IPS-18a (cell line): Measurements from ENCODE around the gene HEG1.

Experiments
- H3K27ac ChIP-seq: one replicate; pipeline ENCODE4 v1.5.1; 2013; ENCODE audit warnings: low read length
- H3K27me3 ChIP-seq: one replicate; pipeline ENCODE4 v1.6.1; 2013; ENCODE audit warnings: mild to moderate bottlenecking, low read length; ENCODE audit not compliant: control insufficient read depth, insufficient read depth
- H3K36me3 ChIP-seq: one replicate; pipeline ENCODE4 v1.6.1; 2013; ENCODE audit warnings: low read depth, low read length; ENCODE audit not compliant: control insufficient read depth
- H3K4me1 ChIP-seq: one replicate; pipeline ENCODE4 v1.6.1; 2013; ENCODE audit warnings: low read depth, low read length; ENCODE audit not compliant: control insufficient read depth
- H3K4me3 ChIP-seq: one replicate; pipeline ENCODE4 v1.5.1; 2013; ENCODE audit warnings: low read length
- H3K9ac ChIP-seq: one replicate; pipeline ENCODE4 v1.6.1; 2013; ENCODE audit warnings: mild to moderate bottlenecking, low read length, moderate library complexity
- H3K9me3 ChIP-seq: one replicate; pipeline ENCODE4 v1.6.1; 2013; ENCODE audit warnings: low read depth, low read length; ENCODE audit not compliant: control insufficient read depth

HEG1 gene

DNA sequence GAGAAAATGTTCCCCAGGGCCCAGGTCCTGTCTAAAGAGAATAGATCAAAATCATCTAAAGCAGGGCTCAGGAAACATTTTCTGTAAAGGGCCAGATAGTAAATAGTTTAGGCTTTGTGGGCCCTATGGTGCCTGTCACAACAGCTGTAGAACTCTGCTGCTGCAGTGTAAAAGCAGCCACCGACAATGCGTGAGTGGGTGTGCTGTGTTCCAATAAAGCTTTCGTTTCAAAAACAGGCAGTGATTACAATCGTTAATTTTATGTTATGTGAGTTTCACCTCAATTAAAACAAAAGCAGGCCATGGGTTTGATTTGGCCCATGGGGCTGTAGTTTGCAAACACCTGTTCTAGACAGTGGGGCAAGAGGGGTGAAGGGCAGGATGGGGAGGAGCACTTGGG is 12.5 kb upstream of the HEG1 start:
- no peak overlapping the region for H3K27ac ChIP-seq

DNA sequence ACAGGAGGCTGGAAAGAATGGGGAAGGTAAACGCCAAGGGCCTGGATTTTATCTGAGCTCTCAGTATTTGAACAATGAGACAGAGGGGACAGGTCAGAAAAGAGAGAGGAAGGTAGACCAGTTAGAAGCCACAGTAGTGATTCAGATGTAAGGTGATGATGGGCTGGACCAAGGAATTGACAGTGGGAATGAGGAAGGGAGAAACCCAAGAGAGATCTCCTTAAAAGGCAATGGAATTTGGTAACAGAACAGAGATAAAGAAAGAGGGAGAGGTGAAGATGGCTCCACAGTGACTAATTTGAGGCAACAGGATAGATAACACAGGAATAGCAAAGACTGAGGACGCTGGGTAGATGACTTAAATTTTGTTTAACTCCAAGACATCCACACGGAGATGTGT is 11.4 kb upstream of the HEG1 start:
- H3K36me3 ChIP-seq = no peaks in the 10 kb centered on the region
- H3K4me1 ChIP-seq = peaks cover 3% of the 10 kb centered on the region
- H3K9me3 ChIP-seq = no peaks in the 10 kb centered on the region
- H3K27me3 ChIP-seq = no peaks in the 10 kb centered on the region
- no peak overlapping the region for H3K27ac ChIP-seq
- H3K9ac ChIP-seq = no peak overlapping the region
- no peak overlapping the region for H3K4me3 ChIP-seq

More for the DNA sequence above, 12.5 kb upstream of the HEG1 start:
- Histone ChIP-seq H3K27me3 (no peaks in the 10 kb centered on the region), H3K36me3 (no peaks in the 10 kb centered on the region), H3K4me1 (no peaks in the 10 kb centered on the region), H3K9ac (no peak overlapping the region), H3K9me3 (no peaks in the 10 kb centered on the region), H3K4me3 (no peak overlapping the region)

DNA sequence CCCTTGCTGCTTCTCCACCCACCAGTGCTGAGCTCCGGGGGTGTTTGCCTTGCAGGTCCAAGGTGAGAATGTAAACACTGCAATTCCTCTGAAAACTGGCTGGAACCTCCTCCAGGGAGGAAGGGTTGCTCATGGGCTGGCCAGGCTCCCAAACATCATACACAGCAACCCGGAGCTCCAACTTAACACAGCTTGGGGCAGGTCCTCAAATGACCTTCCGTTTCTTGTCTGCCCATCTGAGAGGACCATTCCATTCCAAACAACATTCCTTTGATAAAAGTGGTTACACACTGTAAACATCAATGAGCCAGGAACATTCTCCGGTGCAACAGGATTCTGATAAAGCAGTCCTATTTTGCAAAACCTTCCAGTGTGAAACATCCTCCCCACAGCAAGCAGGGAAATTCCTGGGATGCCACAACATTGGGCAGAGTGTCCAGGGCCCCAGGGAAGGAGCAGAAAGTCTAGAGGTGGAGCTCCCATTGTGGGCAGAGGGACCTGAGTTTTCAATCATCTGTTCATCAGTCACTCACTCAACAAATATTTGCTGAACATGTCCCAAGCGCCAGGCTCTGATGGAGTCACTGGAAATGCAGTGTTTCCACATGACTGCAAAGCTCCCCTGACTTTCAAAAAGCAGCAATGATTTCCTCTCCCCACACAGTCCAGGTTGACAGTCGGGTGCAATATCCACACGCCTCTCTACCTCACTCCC is 7.3 kb upstream of the HEG1 start:
- H3K27me3 ChIP-seq = peaks cover 6% of the 10 kb centered on the region
- H3K4me3 ChIP-seq = no peak overlapping the region
- no peaks in the 10 kb centered on the region for H3K9me3 ChIP-seq
- peaks cover 10% of the 10 kb centered on the region for H3K4me1 ChIP-seq
- no peaks in the 10 kb centered on the region for H3K36me3 ChIP-seq
- H3K9ac ChIP-seq = no peak overlapping the region
- H3K27ac ChIP-seq = no peak overlapping the region

DNA sequence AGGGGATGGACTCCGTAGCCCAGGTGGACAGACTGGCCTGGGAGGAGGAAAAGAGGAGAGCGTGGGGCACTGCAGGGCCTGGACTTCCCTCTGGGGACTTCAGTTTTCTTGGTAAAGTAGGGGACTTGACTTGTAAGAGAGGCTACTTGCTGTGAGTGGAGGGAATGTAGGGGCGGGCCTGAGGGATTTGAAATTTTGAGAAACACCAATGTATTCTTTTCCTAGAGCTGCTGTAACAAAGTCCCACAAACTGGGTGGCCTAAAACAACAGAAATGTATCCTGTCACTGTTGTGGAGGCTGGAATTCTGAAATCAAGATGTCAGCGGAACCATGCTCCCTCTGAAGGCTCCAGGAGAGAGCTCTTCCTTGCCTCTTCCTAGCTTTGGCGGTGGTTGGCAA is 5.8 kb upstream of the HEG1 start:
- Histone ChIP-seq H3K27ac (no peak overlapping the region), H3K4me3 (no peak overlapping the region), H3K9ac (no peak overlapping the region), H3K27me3 (peaks cover 20% of the 10 kb centered on the region), H3K4me1 (peaks cover 10% of the 10 kb centered on the region), H3K36me3 (no peaks in the 10 kb centered on the region), H3K9me3 (no peaks in the 10 kb centered on the region)

DNA sequence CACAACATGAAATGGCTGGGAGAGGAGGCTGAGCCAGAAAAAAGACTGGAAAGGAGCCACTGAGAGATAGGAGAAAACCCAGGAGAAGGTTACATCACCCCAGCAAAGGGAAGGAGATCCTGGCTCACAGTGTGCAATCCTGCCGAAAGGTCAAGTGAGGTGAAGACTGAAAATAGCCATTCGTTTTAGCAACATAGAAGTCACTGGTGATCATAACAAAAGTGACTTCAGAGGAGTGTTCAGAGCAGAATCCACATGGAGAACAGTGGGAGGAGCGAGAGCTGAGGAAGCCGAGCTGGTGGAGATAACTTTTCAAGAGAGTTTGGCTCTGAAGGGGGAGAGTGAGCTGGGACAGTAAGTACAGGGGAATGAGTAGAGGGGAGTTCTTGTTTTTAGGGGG is 5.4 kb upstream of the HEG1 start:
- Histone ChIP-seq H3K36me3 (no peaks in the 10 kb centered on the region), H3K9me3 (no peaks in the 10 kb centered on the region), H3K27ac (no peak overlapping the region), H3K27me3 (peaks cover 25% of the 10 kb centered on the region), H3K4me1 (peaks cover 13% of the 10 kb centered on the region), H3K9ac (no peak overlapping the region), H3K4me3 (no peak overlapping the region)

DNA sequence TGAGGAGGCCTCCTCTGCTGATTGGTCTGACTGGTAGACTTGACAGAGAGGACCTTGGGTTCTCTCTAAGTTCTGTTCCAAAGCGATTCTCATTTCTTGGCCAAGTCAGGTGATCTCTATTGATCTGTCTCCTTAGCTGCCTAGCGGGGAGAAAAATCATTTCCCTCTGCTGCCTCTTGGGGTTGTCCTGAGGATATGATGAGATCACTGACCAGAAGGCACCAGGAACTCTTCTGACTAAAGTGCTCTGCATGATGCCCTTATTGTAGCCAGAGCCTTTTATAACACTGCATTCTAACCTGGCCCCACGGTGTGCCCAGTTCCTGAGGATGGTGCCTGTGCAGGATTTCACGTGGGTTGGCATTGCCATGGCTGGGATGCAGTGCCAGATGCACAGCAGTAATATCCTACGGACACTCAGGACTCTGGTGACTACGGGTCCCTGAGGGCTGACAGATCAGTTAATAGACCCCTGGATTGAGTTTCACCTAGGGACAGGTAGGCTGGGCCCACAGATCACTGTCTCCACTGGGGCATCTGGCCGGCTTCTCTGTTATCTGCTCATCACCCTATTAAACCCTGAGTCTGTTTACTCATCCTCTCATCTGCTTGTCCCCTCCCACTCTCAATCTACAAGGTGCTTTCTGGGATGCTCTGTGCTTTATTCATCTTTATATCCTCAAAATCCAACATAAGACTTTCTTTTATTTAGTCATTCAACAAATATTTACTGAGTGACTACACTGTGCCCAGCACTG is 3.9 kb upstream of the HEG1 start:
- Histone ChIP-seq H3K36me3 (no peaks in the 10 kb centered on the region), H3K27ac (no peak overlapping the region), H3K27me3 (peaks cover 32% of the 10 kb centered on the region), H3K9me3 (no peaks in the 10 kb centered on the region), H3K4me1 (peaks cover 17% of the 10 kb centered on the region), H3K4me3 (no peak overlapping the region), H3K9ac (no peak overlapping the region)

DNA sequence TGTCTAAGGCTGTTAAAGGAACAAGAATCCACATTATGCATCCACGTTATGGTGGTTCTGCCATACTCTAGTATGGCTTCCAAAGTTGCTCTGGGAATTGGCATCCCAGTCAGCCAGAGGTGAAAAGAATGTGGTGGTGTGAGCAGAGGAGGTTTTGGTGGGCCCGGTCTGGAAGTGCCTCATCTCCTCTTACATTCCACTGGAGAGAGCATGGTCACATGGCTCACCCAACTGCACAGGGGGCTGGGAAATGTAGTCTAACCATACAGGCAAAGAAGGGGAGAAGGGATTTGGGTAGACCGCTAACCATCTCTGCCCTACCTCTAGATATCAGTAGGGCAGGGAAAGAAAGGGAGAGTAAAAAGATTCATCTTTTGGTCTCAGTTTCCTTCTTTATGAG is 3.2 kb upstream of the HEG1 start:
- Histone ChIP-seq H3K9me3 (no peaks in the 10 kb centered on the region), H3K27ac (no peak overlapping the region), H3K4me1 (peaks cover 24% of the 10 kb centered on the region), H3K4me3 (no peak overlapping the region), H3K27me3 (peaks cover 39% of the 10 kb centered on the region), H3K9ac (no peak overlapping the region), H3K36me3 (no peaks in the 10 kb centered on the region)

DNA sequence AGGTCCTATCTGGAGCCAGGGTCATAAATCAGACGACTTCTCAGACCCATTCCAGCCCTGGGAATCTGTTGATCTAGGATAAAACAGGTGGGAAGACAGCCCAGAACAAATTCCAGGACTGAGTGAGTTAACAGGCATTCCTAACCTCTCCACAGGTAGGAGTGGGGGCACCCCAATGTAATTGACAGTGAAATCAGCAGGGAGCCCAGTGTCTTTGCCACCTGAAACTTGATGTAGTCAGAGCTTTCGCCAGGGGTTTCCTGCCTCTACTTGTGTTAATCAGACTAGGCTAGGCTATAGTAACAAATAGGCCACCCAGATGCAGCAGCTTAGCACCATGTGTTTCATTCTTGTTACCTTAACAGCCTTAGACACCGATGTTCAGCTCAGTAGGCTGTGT is 2.7 kb upstream of the HEG1 start:
- no peaks in the 10 kb centered on the region for H3K9me3 ChIP-seq
- no peak overlapping the region for H3K9ac ChIP-seq
- peaks cover 29% of the 10 kb centered on the region for H3K4me1 ChIP-seq
- H3K4me3 ChIP-seq = no peak overlapping the region
- no peaks in the 10 kb centered on the region for H3K36me3 ChIP-seq
- H3K27me3 ChIP-seq = peaks cover 43% of the 10 kb centered on the region
- H3K27ac ChIP-seq = no peak overlapping the region

DNA sequence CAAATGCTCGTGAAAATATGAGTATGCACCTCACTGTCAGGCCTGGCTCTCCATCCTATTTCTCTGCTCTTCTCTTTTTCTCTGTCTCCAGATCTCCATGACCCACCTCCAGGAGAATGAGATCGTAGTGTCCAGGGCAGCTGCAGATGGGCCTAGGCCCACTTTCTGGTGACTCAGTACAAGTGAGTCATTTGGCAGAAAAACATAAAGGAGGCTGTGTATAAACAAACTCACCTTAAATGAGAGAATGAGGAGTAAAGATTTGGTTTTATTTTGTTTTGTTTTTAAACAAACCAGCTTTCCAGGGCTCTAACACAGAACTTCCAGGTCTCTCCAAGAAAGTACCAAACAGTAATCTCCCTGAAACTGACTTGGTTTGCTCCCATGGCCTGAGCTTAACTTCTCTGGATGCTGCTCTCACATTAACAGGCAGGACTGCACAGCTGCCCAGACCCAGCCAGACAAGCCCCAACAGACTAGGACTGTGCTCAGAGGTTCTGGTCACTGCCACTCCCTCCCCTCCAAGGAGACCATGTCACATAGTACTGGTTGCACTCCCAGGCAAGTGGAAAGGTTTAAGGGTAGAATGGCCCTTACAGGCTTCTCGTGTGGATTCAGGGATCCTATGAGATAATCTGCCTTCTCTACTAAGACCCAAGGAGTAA is 1.5 kb upstream of the HEG1 start:
- Histone ChIP-seq H3K9ac (no peak overlapping the region), H3K4me3 (no peak overlapping the region), H3K36me3 (no peaks in the 10 kb centered on the region), H3K27ac (no peak overlapping the region), H3K9me3 (no peaks in the 10 kb centered on the region), H3K4me1 (peaks cover 35% of the 10 kb centered on the region), H3K27me3 (peaks cover 50% of the 10 kb centered on the region)

DNA sequence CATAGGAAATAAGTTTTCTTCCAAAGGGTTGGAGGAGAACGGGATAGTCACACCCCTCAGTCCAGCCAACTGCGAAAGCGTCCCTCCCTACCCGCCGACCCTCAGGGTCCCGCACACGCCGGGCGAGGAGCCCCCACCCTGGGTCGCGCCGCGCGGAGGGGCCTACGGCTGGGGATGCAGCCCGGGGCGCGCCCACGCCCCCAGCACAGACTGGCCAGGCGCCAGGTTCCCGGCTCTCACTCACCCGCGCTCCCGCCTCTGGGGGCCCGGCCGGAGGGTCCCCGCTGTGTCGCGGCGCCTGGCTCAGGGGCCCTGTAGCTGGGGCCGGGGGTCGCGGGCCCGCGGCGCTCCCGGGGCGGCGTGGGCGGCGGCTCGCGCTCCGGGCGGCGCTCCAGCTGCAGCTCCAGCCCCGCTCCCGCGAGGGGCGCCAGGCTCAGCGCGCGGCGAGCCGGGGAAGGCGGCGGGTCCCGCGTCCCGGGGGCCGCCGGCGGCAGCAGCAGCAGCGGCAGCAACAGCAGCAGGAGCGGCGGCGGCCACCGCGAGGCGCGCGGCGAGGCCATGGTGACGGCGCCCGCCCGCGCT is 375 bp downstream of the HEG1 start:
- Histone ChIP-seq H3K9ac (peak overlapping the region; percentile 33), H3K9me3 (no peaks in the 10 kb centered on the region), H3K27ac (no peak overlapping the region), H3K27me3 (peaks cover 50% of the 10 kb centered on the region), H3K36me3 (no peaks in the 10 kb centered on the region), H3K4me3 (peak overlapping the region; percentile 80), H3K4me1 (peaks cover 54% of the 10 kb centered on the region)

DNA sequence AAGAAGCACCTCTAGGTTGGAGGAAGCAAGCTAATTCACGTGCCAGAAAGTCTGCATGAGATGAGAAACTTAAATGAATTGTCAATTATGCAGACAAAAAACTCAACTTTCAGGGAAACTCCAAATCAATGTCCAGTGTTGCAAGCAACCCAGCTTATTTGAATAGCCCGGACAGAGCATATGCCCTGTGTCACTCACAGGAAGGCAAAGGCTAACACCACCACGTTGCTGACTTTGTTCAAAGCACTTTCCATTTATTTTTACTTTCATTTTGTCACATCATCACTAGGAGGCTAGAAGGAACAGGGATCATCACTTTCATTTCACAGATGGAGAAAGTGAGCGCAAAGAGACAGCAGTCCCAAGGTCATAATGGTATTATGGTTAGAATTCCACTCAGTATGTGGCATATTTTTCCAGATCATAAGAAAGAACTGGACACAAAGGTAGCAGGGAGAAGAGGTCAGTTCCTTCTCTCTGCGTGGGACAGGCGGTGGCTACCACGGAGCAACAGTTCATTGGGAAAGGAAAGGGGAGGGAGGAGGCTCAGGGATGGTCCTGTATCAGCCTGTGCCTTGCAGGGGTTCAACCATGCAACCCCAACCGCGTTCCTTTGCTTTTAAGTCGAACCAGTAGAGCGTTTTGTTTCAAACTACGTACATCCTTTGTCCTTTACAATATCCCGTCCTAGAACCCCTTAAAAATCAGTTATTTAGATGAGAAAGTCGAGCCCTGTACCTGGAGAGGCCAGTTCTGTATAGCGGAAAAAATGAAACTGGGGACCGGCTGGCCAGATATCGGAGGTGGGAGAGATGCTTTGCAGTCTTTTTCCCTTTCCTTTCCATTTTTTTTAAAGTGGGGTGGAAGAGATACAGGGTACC is 1.1 kb downstream of the HEG1 start:
- Histone ChIP-seq H3K27me3 (peaks cover 50% of the 10 kb centered on the region), H3K9me3 (no peaks in the 10 kb centered on the region), H3K36me3 (no peaks in the 10 kb centered on the region), H3K4me3 (peak overlapping the region; percentile 80), H3K9ac (peak overlapping the region; percentile 33), H3K4me1 (peaks cover 54% of the 10 kb centered on the region), H3K27ac (no peak overlapping the region)
